Endothelial cell (in vitro differentiated cells): ENCODE measurements around the gene RPL36AL. TPM values are rescaled to one million over a fixed set of nuclear protein-coding genes. Genes with fewer than 3 reads are reported as not detected.

Experiments used
- DNase-seq: peaks from one replicate; pipeline ENCODE4 v3.0.0; 2021; ENCODE audit warnings: low spot score
- H3K27ac Mint-ChIP-seq: one replicate; pipeline ENCODE4 v1.8.0; 2021; ENCODE audit warnings: mixed read lengths, inconsistent platforms; ENCODE audit not compliant: unreplicated experiment
- H3K27me3 Mint-ChIP-seq: one replicate; pipeline ENCODE4 v1.8.0; 2021; ENCODE audit warnings: mild to moderate bottlenecking, moderate library complexity, mixed read lengths, inconsistent platforms; ENCODE audit not compliant: unreplicated experiment
- H3K36me3 Mint-ChIP-seq: one replicate; pipeline ENCODE4 v1.8.0; 2021; ENCODE audit warnings: mild to moderate bottlenecking, low read depth, mixed read lengths, inconsistent platforms; ENCODE audit not compliant: unreplicated experiment
- H3K4me1 Mint-ChIP-seq: one replicate; pipeline ENCODE4 v1.8.0; 2021; ENCODE audit warnings: mild to moderate bottlenecking, mixed read lengths, inconsistent platforms; ENCODE audit not compliant: unreplicated experiment
- H3K4me3 Mint-ChIP-seq: one replicate; pipeline ENCODE4 v1.8.0; 2021; ENCODE audit warnings: mild to moderate bottlenecking, mixed read lengths, inconsistent platforms; ENCODE audit not compliant: unreplicated experiment
- H3K9me3 Mint-ChIP-seq: one replicate; pipeline ENCODE4 v1.8.0; 2021; ENCODE audit warnings: mixed read lengths, inconsistent platforms; ENCODE audit not compliant: unreplicated experiment
- CTCF ChIP-seq: fragments of 200-600 bp; sonication (generic); IDR thresholded peaks from one replicate; pipeline ENCODE4 v1.5.0; 2021; ENCODE audit warnings: antibody characterized with exemption; ENCODE audit not compliant: unreplicated experiment
- total RNA-seq: library from RNA; stranded (reverse); fragmentation: NEBNext Ultra II Directional; extraction: Animal tissue kit (Norgen Biotek cat#: 25700); gene quantifications from one replicate; pipeline ENCODE4 v1.2.1, GENCODE V29; 2021; ENCODE audit not compliant: unreplicated experiment

RPL36AL gene
- total RNA-seq, 1 donor from 2014 or later = 186 TPM

GRCh38 chr14:49578141-49578540 is 42.3 kb downstream of the RPL36AL start:
- Mint-ChIP-seq H3K36me3 (peaks cover 32% of the 10 kb centered on the region), H3K4me1 (peaks cover 6% of the 10 kb centered on the region), H3K27ac (no peak overlapping the region), H3K27me3 (peaks cover 7% of the 10 kb centered on the region), H3K4me3 (no peak overlapping the region), H3K9me3 (no peaks in the 10 kb centered on the region)
- TF ChIP-seq CTCF = no peak
- no peak for DNase-seq

GRCh38 chr14:49574038-49574437 is 46.4 kb downstream of the RPL36AL start:
- H3K4me3 Mint-ChIP-seq = no peak overlapping the region
- no peaks in the 10 kb centered on the region for H3K27me3 Mint-ChIP-seq
- peaks cover 19% of the 10 kb centered on the region for H3K36me3 Mint-ChIP-seq
- DNase-seq = no peak
- no peak for TF ChIP-seq CTCF
- no peaks in the 10 kb centered on the region for H3K9me3 Mint-ChIP-seq
- H3K4me1 Mint-ChIP-seq = no peaks in the 10 kb centered on the region
- no peak overlapping the region for H3K27ac Mint-ChIP-seq

- Mint-ChIP-seq H3K4me3 (no peak overlapping the region), H3K4me1 (no peaks in the 10 kb centered on the region), H3K27me3 (peaks cover 4% of the 10 kb centered on the region), H3K27ac (no peak overlapping the region), H3K36me3 (peaks cover 7% of the 10 kb centered on the region), H3K9me3 (no peaks in the 10 kb centered on the region)
- no peak for DNase-seq
- no peak for TF ChIP-seq CTCF
Observed at GRCh38 chr14:49569281-49569680, 51.1 kb downstream of the RPL36AL start.

Other genes with a start within 250 kb of the RPL36AL start
- 2,246 TPM for gene RPS29, start 34.2 kb downstream of the RPL36AL start, total RNA-seq
- 12.9 TPM for gene LRR1, start 21.7 kb downstream of the RPL36AL start, total RNA-seq
- gene MGAT2, start 173 bp upstream of the RPL36AL start, total RNA-seq = 47.0 TPM
- gene DNAAF2, start 14.6 kb upstream of the RPL36AL start, total RNA-seq = 8.6 TPM
- gene POLE2, start 67.6 kb upstream of the RPL36AL start, total RNA-seq = 6.7 TPM
- gene KLHDC1, start 72.5 kb upstream of the RPL36AL start, total RNA-seq = 1.6 TPM
- gene KLHDC2, start 147.5 kb upstream of the RPL36AL start, total RNA-seq = 39.7 TPM
- gene NEMF, start 232.2 kb upstream of the RPL36AL start, total RNA-seq = 55.5 TPM